Measurements from ENCODE around the gene SNUPN.

GRCh38 chr15:75620058-75620820 is 5.3 kb downstream of the SNUPN start:
- no peak for TF ChIP-seq POLR2A (IDR thresholded peaks at IDR 0.05)
- TF ChIP-seq CTCF (IDR thresholded peaks at IDR 0.05): no peak

All from body of pancreas (tissue), 4 donors.